Measurements from ENCODE around the gene NF1.

- TF ChIP-seq POLR2AphosphoS5 (IDR thresholded peaks at IDR 0.05), result no peak
- no peak for TF ChIP-seq CTCF (IDR thresholded peaks at IDR 0.05)
Observed at GRCh38 chr17:31397256-31397939, 302.6 kb downstream of the NF1 start.

Data from prostate gland (tissue), 2 donors.